ENCODE data around the gene SLC22A23.

Gene SLC22A23

GRCh38 chr6:3282476-3283236 is 174.2 kb downstream of the SLC22A23 start:
- TF ChIP-seq, protein P1, sequence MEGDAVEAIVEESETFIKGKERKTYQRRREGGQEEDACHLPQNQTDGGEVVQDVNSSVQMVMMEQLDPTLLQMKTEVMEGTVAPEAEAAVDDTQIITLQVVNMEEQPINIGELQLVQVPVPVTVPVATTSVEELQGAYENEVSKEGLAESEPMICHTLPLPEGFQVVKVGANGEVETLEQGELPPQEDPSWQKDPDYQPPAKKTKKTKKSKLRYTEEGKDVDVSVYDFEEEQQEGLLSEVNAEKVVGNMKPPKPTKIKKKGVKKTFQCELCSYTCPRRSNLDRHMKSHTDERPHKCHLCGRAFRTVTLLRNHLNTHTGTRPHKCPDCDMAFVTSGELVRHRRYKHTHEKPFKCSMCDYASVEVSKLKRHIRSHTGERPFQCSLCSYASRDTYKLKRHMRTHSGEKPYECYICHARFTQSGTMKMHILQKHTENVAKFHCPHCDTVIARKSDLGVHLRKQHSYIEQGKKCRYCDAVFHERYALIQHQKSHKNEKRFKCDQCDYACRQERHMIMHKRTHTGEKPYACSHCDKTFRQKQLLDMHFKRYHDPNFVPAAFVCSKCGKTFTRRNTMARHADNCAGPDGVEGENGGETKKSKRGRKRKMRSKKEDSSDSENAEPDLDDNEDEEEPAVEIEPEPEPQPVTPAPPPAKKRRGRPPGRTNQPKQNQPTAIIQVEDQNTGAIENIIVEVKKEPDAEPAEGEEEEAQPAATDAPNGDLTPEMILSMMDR (IDR thresholded peaks at IDR 0.05; ENCODE audit: low read depth, low read length), result no peak
- no peak for DNase-seq (ENCODE audit: extremely low read depth, low read depth)

- TF ChIP-seq, protein P1 (IDR thresholded peaks at IDR 0.05; ENCODE audit: low read depth, low read length), result no peak
- DNase-seq (ENCODE audit: extremely low read depth, low read depth), result no peak
These were observed 175.0 kb downstream of the SLC22A23 start for GRCh38 chr6:3281631-3282475.

- TF ChIP-seq, protein P1 (IDR thresholded peaks at IDR 0.05; ENCODE audit: low read depth, low read length), result no peak
These were observed 175.9 kb downstream of the SLC22A23 start for GRCh38 chr6:3280866-3281465.

DNA sequence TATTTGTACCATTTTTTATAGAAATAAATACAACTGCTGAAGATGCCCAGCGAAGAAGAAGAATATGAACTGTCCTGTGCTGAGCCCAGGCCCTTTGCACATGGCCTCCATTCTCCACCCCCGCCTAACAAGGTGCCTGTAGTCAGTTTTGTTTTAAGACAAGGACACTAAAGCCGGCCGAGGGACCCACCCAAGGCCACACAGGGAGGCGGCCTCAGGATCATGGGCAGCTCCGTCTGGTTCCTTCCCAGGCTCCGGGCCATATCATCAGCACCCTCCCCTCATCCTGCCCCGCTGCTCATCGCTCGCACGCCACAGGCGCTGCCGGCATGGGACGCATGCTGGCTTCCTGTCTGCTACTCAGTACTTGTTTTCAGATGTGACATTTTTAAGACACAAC is 176.8 kb downstream of the SLC22A23 start:
- no peak for DNase-seq (ENCODE audit: extremely low read depth, low read depth)
- TF ChIP-seq, protein P1 (IDR thresholded peaks at IDR 0.05; ENCODE audit: low read depth, low read length), result no peak

More at GRCh38 chr6:3280866-3281465, 175.9 kb downstream of the SLC22A23 start:
- no peak for DNase-seq (ENCODE audit: extremely low read depth, low read depth)

DNA sequence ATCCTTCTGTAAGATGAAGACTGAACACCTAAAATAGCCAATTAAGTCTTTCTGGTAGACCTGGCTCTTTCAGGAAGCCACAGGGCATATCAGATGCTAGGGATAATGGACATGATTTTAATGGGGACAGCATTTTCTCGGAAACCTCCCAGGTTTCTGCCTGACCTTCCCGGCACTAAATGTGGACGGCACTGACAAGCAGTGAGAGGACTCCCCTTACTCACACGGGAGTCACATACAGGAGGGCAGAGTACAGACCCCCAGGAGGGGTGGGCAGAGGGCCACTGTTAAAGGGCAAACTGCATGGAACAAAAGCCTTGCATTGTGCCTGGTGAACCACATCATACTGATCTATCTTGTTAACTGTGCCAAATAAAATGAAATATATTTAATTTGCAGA is 178.2 kb downstream of the SLC22A23 start:
- TF ChIP-seq, protein P1 (IDR thresholded peaks at IDR 0.05; ENCODE audit: low read depth, low read length), result no peak
- no peak for DNase-seq (ENCODE audit: extremely low read depth, low read depth)

DNA sequence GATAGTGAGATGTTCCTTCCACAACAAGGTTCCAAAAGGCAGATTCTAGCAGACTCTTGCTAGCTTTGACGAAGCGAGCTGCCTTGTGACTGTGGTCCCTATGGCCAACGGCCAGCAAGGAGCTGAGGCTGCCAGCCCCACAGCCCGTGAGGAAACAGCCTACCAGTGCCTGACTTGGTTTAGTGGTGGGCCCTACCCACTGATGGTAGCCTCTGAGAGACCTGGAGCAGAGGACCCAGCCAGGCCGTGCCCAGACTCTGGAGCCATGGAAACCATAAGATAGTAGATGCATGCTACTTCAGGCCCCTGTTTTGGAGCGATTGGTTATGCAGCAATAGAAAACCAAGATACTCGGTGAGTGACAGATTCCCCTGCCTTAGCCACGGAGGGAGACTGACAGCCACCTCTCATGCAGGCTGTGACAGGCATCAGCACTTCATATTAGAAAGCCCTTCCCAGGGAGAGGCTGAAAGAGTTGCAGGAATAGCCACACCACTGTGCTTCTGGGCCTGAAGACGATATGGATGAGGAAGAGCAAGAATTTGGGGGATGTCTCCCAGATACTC is 178.9 kb downstream of the SLC22A23 start:
- no peak for DNase-seq (ENCODE audit: extremely low read depth, low read depth)
- TF ChIP-seq, protein P1 (IDR thresholded peaks at IDR 0.05; ENCODE audit: low read depth, low read length), result no peak

Measured in AG09319 (cell line).